ENCODE data around the gene TELO2. TPM values are rescaled to one million over a fixed set of nuclear protein-coding genes. Genes with fewer than 3 reads are reported as not detected.

TELO2 gene
- total and polyA plus RNA-seq, 10 donors, result 28.5 to 110 (median 57.8) TPM

- peaks cover 0 to 75% (median 30%) of the 10 kb centered on the region in 6 donors for H3K36me3 ChIP-seq
- TF ChIP-seq POLR2AphosphoS5 (IDR thresholded peaks at IDR 0.05), result peak in 2 of 3 donors; percentile 61 to 64
- TF ChIP-seq, protein P1, sequence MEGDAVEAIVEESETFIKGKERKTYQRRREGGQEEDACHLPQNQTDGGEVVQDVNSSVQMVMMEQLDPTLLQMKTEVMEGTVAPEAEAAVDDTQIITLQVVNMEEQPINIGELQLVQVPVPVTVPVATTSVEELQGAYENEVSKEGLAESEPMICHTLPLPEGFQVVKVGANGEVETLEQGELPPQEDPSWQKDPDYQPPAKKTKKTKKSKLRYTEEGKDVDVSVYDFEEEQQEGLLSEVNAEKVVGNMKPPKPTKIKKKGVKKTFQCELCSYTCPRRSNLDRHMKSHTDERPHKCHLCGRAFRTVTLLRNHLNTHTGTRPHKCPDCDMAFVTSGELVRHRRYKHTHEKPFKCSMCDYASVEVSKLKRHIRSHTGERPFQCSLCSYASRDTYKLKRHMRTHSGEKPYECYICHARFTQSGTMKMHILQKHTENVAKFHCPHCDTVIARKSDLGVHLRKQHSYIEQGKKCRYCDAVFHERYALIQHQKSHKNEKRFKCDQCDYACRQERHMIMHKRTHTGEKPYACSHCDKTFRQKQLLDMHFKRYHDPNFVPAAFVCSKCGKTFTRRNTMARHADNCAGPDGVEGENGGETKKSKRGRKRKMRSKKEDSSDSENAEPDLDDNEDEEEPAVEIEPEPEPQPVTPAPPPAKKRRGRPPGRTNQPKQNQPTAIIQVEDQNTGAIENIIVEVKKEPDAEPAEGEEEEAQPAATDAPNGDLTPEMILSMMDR (IDR thresholded peaks at IDR 0.05 in 8 of 11, conservative IDR thresholded peaks at IDR 0.05 in 3 of 11), result no peak
- 35 to 60% (median 52%) methylated on average over 18 to 26 of the region's 26 CpGs for WGBS, 5 donors
- H3K27ac ChIP-seq, result peak overlapping the region in 3 of 8 donors; percentile 8 to 90 (median 11)
- no peak for DNase-seq
- peaks cover 33 to 100% (median 79%) of the 10 kb centered on the region in 6 donors for H3K4me1 ChIP-seq
- H3K4me3 ChIP-seq, result peak overlapping the region in 2 of 8 donors; percentile 5 to 83
- H3K27me3 ChIP-seq (replicated peaks in 1 of 7), result peaks cover 0 to 22% (median 5%) of the 10 kb centered on the region in 7 donors
- H3K9me3 ChIP-seq, result no peaks in the 10 kb centered on the region
- intact Hi-C loops (cut with DNase I; ENCODE audit: low total_unique reads), result no loop called here
These were observed 44.7 kb downstream of the TELO2 start for GRCh38 chr16:1537763-1538289.

DNA sequence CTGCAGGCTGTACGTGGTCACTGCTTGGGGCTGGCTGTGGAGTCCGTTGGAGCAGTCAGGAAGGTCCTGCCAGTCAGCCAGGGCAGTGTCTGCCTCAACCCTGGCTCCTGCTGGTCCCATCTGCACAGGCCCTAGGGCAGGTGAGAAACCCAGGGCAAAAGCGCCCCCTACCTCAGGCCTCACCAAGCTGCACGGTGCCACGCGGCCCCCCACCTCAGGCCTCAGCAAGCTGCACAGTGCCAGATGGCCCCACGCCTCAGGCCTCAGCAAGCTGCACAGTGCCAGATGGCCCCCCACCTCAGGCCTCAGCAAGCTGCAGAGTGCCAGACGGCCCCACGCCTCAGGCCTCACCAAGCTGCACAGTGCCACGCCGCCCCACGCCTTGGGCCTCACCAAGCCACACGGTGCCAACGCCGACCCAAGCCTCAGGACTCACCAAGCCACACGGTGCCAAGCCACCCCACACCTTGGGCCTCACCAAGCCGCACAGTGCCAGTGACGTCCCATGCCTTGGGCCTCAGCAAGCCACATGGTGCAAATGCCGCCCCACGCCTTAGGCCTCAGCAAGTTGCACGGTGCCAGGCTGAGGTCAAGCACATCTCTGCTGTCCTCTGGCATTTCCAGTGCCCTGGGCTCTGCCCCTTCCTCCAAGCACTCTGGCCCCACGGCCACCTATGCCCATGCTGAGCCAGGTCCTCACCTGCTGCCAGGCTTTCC, 45.8 kb downstream of the TELO2 start:
- no peak overlapping the region for H3K27ac ChIP-seq
- 80 to 85% (median 84%) methylated on average over 20 to 22 of the region's 22 CpGs for WGBS, 5 donors
- peaks cover 0 to 14% (median 0%) of the 10 kb centered on the region in 7 donors for H3K27me3 ChIP-seq (replicated peaks in 1 of 7)
- no peaks in the 10 kb centered on the region for H3K9me3 ChIP-seq
- TF ChIP-seq, protein P1 (IDR thresholded peaks at IDR 0.05 in 8 of 11, conservative IDR thresholded peaks at IDR 0.05 in 3 of 11), result peak in 6 of 11 experiments; percentile 5 to 47 (median 14)
- TF ChIP-seq POLR2AphosphoS5 (IDR thresholded peaks at IDR 0.05), result peak in 1 of 3 donors; percentile 12
- TF ChIP-seq POLR2A (IDR thresholded peaks at IDR 0.05), result no peak
- peaks cover 43 to 100% (median 79%) of the 10 kb centered on the region in 6 donors for H3K4me1 ChIP-seq
- H3K4me3 ChIP-seq, result no peak overlapping the region
- DNase-seq, result no peak
- H3K36me3 ChIP-seq, result peaks cover 0 to 77% (median 30%) of the 10 kb centered on the region in 6 donors
- intact Hi-C loops (cut with DNase I; ENCODE audit: low total_unique reads), result no loop called here

DNA sequence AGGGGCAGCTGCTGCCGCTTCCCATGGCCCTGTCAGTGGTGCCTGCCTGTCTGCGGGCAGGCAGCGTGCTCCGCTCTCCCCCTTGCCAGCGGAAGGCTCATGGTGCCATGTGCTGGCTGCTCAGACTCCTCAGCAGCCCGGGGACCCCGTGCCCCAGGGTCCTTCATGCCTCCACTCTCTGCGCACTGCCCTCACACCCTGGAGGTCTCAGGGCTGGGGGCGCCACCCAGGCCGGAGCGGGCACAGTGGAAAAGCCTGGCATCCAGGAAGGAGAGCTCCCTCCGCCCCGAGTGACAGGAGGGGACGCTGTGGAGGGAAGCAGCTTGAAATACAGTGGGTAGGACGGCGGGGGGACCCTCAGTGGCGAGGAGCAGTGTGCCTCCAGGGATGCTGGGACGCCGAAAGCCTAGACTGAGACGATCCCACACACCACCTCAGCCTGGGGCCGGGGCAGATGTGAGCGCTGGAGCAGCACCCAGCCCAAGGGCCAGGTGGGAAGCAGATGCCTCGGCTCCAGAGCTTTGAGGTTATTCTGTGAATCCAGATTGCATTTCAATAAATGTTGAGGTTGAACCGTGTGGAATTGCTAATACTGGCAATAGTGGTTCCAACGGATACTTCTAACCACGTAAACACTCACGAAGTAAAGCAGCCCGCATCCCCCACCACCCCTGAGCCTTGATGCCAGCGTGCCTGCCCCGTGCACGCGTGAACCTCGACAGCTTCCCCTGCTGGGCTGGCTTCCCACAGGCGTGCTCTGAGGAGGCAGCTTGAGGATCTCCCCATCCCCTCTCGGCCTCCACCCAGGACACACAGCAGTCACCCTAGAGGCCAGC, 46.8 kb downstream of the TELO2 start:
- H3K4me1 ChIP-seq, result peaks cover 51 to 100% (median 81%) of the 10 kb centered on the region in 6 donors
- no peaks in the 10 kb centered on the region for H3K9me3 ChIP-seq
- DNase-seq, result no peak
- WGBS, 5 donors, result 87 to 94% (median 90%) methylated on average over 32 to 35 of the region's 35 CpGs
- no peak overlapping the region for H3K27ac ChIP-seq
- peaks cover 0 to 77% (median 30%) of the 10 kb centered on the region in 6 donors for H3K36me3 ChIP-seq
- H3K4me3 ChIP-seq, result no peak overlapping the region
- H3K27me3 ChIP-seq (replicated peaks in 1 of 7), result peaks cover 0 to 9% (median 0%) of the 10 kb centered on the region in 7 donors
- TF ChIP-seq, protein P1 (IDR thresholded peaks at IDR 0.05 in 8 of 11, conservative IDR thresholded peaks at IDR 0.05 in 3 of 11), result no peak
- TF ChIP-seq POLR2A (IDR thresholded peaks at IDR 0.05) (no peak), POLR2AphosphoS5 (IDR thresholded peaks at IDR 0.05) (no peak)
- intact Hi-C loops (cut with DNase I; ENCODE audit: low total_unique reads), result no loop called here
